ENCODE results near the gene MACROD2. TPM values are rescaled to one million over a fixed set of nuclear protein-coding genes. Genes with fewer than 3 reads are reported as not detected.

The MACROD2 gene
- total RNA-seq, 4 donors from 2014 or later: 2.9 to 11.3 (median 8.0) TPM

- TF ChIP-seq, protein P1, sequence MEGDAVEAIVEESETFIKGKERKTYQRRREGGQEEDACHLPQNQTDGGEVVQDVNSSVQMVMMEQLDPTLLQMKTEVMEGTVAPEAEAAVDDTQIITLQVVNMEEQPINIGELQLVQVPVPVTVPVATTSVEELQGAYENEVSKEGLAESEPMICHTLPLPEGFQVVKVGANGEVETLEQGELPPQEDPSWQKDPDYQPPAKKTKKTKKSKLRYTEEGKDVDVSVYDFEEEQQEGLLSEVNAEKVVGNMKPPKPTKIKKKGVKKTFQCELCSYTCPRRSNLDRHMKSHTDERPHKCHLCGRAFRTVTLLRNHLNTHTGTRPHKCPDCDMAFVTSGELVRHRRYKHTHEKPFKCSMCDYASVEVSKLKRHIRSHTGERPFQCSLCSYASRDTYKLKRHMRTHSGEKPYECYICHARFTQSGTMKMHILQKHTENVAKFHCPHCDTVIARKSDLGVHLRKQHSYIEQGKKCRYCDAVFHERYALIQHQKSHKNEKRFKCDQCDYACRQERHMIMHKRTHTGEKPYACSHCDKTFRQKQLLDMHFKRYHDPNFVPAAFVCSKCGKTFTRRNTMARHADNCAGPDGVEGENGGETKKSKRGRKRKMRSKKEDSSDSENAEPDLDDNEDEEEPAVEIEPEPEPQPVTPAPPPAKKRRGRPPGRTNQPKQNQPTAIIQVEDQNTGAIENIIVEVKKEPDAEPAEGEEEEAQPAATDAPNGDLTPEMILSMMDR (IDR thresholded peaks at IDR 0.05; ENCODE audit: low read depth): no peak
Measured at GRCh38 chr20:14178952-14179351, 183.6 kb downstream of the MACROD2 start.

GRCh38 chr20:14189794-14190402 is 194.6 kb downstream of the MACROD2 start:
- TF ChIP-seq, protein P1 (IDR thresholded peaks at IDR 0.05; ENCODE audit: low read depth): no peak

DNA sequence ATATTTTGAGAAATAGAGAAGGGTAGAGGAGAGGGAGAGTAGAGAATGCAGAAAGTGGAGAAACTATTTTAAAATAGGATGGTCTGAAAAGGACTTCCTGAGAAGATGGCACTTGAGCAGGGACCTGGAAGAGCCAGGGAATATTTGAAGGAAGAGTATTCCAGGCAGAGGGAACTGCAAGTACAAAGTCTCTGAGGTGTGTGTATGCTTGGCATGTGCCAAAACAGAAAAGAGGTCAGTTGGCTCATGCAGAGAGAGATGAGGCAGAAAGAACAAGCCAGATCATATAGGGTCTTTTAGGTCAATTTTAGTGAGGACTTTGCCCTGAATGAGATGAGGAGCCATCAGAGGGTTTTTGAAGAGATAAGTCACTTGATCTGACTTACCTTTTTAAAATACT is 196.2 kb downstream of the MACROD2 start:
- TF ChIP-seq, protein P1 (IDR thresholded peaks at IDR 0.05; ENCODE audit: low read depth): no peak

- TF ChIP-seq, protein P1 (IDR thresholded peaks at IDR 0.05; ENCODE audit: low read depth): no peak
Measured at GRCh38 chr20:14193443-14193842, 198.1 kb downstream of the MACROD2 start.

- TF ChIP-seq, protein P1 (IDR thresholded peaks at IDR 0.05; ENCODE audit: low read depth): no peak
Measured at GRCh38 chr20:14193885-14194284, 198.6 kb downstream of the MACROD2 start.

GRCh38 chr20:14197097-14197496 is 201.8 kb downstream of the MACROD2 start:
- TF ChIP-seq, protein P1 (IDR thresholded peaks at IDR 0.05; ENCODE audit: low read depth): no peak

DNA sequence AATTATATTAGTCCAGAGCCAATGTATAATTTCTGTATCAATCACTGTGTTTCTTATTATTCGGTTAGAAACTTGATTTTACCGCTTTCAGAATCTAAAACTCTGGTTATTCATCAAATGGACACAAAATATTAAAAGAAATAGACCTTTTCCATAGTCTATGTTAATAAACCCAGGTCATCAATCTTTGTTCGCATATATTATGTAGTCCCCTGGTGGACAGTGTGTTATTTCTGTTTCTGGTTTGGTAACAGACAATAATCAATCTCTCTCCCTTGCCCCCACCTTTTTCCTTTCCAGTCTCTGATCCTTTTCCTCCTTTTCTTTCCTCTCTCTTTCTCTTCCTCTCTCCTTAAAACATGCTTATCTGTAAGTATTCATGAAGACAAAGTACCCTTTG is 203.1 kb downstream of the MACROD2 start:
- TF ChIP-seq, protein P1 (IDR thresholded peaks at IDR 0.05; ENCODE audit: low read depth): no peak

All from subcutaneous adipose tissue (tissue), 4 donors.